AG10803 (cell line): ENCODE measurements around the gene HOXA1.

ENCODE experiments used
- DNase-seq: peaks from one replicate; pipeline ENCODE4 v3.0.0; 2010; ENCODE audit warnings: low read depth
- H3K4me3 ChIP-seq: 2 replicates; pipeline ENCODE4 v1.5.1; 2011; ENCODE audit warnings: mild to moderate bottlenecking, low read length, control low read depth
- TF ChIP-seq, protein P1 (sequence below): conservative IDR thresholded peaks from 2 replicates; pipeline ENCODE4 v1.5.1; 2011; ENCODE audit warnings: mild to moderate bottlenecking, low read length, control low read depth, inconsistent platforms

HOXA1 gene

DNA sequence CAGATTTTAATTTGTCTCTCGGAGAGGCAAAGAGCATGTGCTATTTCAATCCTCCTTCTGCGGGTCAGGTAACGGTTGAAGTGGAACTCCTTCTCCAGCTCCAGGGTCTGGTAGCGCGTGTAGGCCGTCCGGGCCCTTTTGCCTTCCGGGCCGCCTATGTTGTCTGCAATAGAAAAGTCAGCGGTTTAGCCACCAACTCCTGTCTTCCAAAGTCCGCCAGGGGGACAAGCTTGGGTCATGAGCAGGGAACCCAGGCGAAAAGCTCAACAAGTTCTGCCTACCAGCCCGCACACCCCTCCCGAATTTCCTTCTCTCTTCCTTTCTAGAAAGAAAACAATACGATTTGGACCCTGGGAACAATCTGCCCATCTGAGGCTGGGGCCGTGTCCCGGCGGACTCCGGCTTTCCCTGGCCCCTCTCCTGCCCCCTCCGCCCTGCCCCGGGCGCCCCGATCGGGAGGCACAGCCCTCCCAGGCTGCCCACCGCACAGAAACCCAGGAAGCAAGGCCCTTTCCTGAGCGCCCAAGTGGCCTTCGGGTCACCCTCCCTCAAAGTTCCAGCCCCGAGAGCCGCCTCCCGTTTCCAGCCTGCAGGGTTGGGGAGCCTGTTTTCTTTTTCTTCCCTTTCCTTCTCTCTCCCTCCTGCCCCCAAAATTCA lies 46.3 kb upstream of the HOXA1 start:
- DNase-seq, result no peak
- H3K4me3 ChIP-seq, result peak overlapping the region; percentile 56
- TF ChIP-seq, protein P1, sequence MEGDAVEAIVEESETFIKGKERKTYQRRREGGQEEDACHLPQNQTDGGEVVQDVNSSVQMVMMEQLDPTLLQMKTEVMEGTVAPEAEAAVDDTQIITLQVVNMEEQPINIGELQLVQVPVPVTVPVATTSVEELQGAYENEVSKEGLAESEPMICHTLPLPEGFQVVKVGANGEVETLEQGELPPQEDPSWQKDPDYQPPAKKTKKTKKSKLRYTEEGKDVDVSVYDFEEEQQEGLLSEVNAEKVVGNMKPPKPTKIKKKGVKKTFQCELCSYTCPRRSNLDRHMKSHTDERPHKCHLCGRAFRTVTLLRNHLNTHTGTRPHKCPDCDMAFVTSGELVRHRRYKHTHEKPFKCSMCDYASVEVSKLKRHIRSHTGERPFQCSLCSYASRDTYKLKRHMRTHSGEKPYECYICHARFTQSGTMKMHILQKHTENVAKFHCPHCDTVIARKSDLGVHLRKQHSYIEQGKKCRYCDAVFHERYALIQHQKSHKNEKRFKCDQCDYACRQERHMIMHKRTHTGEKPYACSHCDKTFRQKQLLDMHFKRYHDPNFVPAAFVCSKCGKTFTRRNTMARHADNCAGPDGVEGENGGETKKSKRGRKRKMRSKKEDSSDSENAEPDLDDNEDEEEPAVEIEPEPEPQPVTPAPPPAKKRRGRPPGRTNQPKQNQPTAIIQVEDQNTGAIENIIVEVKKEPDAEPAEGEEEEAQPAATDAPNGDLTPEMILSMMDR, result no peak

DNA sequence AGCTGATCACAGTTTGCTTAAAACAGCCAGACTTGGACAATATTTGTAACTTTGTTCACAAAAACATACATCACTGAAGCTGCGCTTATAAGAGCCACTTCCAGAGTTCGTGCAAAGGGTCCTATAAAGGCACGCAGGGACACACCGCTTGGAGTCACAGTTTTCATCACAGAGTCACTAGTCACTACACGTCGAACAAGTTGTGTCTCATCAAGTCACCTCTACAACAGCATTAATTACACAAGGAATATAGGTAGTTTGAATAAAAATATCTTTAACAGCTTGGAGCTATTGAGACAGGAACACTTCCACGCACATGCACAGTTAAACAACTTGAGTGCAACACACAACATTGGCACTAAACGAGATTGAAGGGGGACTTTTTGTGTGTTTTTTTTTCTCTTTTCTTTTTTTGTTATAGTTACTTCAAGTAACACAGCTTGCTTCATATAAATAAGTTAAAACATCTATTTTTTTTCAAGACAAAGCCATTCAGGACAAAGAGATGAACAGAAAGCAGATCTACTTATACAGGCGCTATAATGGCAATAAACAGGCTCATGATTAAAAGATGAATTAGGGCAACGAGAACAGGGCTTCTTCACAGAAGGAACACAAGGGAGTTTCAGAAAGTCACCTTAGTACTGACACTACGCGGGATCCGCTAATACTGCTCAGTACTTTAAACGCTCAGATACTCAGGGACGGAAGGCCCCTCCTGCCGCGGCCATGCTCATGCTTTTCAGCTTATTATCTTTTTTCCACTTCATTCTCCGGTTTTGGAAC lies 45.5 kb upstream of the HOXA1 start:
- H3K4me3 ChIP-seq, result no peak overlapping the region
- TF ChIP-seq, protein P1, result no peak
- no peak for DNase-seq

DNA sequence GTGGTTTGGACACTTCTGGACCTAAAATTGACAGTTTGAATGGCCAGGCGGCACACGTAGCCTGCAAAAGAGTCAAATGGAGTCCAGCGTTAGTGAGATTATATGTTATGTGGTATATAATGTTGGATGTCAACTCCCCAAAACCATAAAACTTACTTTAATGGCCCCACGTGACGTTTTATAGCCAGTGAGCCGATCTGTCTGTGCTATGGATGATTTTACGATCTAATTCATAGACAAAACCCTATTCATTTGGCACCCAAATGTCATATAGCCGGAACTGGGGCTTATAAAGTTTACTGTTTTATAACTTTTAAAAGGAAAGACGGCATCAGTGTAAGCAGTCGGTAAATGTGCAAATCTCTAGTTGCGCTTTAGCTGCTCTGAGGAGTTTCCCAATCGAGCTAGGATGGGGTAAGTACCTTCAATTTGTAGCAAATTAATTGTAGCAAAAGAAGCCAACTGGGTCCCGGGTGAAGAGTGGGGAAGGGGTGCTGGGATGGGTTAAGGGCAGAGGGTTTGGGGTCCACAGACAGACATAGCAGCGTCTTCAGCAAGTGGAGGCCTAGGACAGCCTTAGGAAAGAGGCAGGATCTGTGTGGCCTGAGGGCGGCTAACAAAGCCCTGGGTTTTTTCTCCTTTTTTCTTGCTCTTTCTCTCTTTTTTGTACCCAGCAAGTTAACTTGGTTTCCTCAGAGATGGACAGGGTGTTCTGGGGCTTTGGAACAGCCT lies 44.5 kb upstream of the HOXA1 start:
- no peak overlapping the region for H3K4me3 ChIP-seq
- TF ChIP-seq, protein P1, result no peak
- no peak for DNase-seq

DNA sequence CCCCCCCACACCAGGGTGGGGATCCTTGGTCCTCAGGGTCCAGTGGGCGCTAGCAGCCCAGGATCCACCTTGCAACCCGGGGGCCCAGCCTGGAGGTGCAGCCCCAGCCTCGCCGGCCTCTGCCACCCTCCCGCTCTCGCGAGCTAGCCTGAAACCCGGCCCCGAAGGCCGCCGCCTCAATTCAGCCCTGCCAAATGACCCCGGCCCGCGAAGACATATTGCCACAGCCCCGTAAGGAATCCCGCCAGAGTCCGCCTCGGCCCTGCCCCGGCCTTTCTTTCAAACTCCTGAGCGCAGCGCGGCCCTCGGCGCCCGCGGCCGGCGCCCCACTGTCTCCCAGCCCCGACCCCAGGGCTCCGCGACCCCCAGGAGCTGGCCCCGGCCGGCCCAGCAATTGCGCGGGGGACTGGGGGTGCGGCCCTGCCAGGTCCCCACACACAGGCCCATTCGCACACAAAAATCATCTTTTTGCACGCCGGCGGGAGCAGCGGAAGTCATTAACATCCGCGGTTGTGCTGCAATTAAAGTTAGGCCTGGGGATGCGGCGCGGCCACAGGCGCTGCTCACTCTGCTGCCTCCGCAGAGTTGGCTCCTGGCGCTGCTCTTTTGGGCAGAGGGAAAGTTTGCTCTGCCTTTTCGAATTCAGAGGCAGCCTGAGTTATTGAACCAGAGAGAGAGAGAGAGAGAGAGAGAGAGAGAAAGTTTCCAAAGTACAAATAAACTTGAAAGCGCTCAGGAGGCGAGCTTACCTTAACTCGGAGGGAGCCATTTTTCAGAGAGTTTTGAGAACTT lies 43.7 kb upstream of the HOXA1 start:
- TF ChIP-seq, protein P1, result no peak
- no peak for DNase-seq
- no peak overlapping the region for H3K4me3 ChIP-seq

DNA sequence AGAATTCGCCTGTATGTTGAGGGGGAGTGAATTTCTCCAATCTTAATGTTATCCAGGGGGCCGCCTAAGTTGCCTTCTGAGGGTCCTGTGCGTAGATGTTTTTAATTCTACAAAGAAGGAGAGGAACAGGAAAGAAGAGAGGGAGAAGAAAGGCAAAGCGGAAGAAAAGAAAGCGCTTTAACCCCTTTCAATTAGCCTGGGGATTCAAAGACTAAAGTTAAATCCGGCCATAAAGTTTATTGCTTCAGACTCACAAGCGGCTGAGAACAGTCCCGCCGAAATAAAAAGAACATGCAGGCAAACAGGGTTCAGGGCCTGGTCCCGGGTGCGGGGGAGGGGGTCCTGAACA lies 43.2 kb upstream of the HOXA1 start:
- H3K4me3 ChIP-seq, result no peak overlapping the region
- TF ChIP-seq, protein P1, result no peak
- DNase-seq, result no peak

DNA sequence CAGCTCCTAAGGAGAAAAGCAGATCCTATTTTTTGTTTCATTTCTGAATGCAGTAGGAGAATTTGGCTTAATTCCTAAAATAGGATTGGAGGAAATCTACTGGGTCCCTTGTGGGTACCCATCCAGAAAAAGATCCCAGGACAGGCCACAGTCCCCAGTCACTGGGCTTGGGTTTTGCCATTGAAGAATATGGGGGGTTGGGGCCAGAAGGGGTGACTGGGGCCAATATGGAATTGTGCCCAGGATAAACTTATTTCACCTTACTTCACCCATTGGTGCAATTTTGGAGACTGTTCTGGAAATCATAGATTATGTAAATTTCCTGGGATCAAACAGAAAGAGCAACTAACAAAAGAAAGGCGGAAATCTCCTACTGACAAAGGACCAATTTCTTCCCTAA lies 42.7 kb upstream of the HOXA1 start:
- TF ChIP-seq, protein P1, result no peak
- no peak for DNase-seq
- no peak overlapping the region for H3K4me3 ChIP-seq
